NK-92 treated with Interleukin-12 subunit alpha and Interleukin-12 subunit beta, amount 100 ng/mL, for 24 hours (cell line): ENCODE data around the gene ALK.
"Not testable (repeated sequence)": the region's sequence is repeated elsewhere in the genome, so short reads cannot be mapped to it uniquely, and the experiment has no call there.

Experiments used
- DNase-seq: peaks from one replicate; lab custom pipeline; 2025; lab: John Stamatoyannopoulos, UW

Gene ALK

DNA sequence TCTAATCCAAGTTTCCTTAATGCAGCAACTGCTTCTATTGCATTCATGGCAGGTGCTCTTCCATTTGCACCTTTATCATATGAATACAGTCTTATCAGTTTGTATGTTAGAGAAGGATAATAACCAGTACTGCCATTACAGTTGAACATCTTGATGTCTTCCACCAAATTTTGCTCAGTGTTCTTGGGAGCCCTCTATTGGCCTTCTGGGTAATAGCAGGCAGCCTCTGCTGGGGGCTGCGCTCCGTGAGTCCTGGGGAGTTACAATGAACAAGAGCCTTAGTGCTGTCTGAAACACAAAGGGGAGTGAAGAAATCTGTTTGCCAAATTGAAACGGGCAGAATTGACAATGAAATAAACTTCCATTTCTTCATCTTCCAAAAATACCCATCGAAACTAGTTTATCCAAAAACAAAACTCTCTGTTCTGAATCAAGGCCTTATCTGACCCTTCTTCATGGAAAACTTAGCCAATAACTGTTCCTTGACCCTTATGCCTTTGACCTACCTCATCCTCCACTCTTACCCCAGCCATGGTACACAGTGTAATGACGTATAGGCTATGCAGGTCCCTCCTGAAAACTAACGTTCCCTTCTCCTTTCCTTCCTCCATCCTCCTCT, 79.9 kb downstream of the ALK start:
- DNase-seq: no peak

DNA sequence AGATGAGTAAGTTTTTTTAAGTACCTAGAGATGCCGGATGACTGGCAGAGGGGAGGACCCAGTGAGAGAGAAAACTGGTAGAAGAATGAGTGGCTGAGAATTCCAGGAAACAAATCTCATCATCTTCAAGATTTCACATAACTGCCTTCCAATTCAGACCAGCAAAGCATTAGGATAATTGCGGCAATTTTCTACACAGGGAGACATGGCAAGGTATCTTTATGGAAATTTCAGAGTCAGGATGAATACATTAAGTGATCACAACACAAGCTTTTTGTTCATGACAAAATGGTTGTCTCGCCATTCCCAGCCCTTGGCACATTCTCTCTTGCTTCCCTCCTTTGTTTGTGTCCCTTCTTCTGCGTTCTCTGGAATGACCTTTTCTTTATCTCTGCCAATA, 82.1 kb downstream of the ALK start:
- DNase-seq: no peak

DNA sequence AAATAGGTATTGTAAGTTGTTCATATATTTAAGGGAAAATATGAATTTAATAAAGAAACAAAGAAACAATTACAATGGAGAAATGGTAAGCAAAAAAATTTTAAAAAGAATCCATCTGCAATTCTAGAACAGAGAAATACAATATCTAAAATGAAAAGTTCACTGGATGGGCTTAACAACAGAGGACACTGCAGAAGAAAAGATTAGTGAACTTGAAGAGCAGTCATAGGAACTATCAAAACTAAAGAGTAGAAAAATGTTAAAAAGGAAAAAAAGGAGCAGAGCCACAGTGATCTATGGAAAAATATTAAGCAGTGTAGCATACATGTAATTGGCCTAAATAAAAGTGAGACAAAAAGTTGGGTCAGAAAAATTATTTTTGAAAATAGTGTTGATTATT, 83.5 kb downstream of the ALK start:
- DNase-seq: no peak

DNA sequence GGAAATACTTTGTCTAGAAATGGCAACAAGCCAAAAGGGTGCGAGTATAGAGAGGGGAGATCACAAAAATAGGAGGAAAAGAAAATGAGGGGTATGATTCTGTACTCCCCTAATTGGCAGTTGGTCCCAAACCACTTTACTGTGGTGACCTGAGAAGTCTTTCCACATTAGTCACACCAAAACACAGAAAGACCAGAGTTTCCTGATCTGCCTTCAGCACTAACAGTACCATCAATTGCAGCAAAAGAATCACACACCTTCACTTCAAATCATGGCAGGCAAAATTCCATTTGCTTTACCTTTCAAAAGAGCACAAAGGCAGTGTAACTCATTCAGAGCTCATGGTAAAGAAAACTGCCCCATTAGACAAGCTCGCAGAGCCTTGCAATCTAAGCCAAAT, 86.8 kb downstream of the ALK start:
- no peak for DNase-seq

DNA sequence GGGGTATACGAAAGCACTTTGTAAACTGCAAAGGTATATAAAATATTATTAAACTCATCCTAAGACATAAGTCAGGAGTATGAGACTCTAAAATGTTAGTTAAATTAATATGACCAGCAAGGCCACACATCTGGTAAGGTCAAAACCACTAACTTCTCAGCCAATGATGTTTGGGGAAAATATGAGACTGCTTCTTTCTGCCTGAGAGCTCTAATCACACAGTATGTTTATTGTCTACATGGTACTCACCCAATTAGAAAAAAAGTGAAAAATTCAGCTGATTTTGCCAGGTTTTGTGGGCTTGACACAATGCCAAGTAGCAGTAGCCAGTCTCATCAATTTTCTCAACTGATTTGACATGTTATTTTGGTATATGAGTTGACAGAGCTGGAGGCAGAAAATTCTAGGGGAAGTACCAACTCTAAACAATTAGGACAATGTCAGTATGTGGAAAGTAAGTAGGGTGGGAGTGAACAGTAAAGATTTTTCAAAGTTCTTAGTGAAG, 87.3 kb downstream of the ALK start:
- no peak for DNase-seq

DNA sequence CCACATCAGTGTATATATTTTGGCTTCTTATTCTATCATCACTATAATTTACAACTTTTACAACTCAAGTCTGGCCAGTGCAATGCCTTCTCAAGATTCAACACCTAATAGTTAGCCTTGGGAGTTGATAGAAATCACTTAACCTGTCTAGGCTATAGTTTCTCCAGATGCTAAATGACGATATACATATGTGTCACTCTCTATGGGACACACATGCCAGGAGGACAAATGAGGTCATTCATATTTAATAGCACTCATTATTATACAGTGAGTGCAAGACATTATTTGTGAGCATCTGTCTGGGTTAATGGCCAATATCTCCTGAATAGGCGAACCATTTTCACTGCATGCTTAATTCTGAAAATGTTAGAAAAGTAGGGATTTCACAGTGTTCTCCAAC, 89.8 kb downstream of the ALK start:
- no peak for DNase-seq

DNA sequence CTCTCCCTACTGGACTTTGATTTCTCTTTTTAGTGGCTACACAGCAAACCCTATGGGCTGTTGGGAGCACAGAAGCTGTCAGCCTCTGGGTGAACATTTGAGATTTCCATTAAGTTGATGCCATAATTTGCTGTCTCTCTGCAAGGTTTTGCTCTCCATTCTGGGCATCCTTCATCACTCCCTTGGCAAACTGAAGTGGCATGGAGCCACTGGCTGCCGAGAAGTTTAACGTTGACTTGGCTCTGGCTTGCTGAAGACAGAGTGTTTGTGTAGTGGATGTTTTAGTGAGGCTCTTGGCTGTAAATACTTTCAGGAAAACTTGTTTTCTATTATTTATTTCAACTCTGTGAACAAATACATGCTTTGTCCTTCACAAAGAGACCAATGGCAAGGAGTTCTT, 91.5 kb downstream of the ALK start:
- DNase-seq: no peak

DNA sequence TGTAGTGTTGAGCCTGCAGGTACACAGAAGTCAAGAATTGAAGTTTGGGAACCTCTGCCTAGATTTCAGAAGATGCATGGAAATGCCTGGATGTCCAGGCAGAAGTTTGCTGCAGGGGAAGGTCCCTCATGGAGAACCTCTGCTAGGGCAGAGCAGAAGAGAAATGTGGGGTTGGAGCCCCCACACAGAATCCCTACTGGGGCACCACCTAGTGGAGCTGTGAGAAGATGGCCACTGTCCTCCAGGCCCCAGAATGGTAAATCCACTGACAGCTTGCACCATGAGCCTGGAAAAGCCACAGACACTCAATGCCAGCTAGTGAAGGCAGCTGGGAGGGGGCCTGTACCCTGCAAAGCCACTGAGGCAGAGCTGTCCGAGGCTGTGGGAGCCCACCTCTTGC, 97.2 kb downstream of the ALK start:
- not testable (repeated sequence) for DNase-seq

DNA sequence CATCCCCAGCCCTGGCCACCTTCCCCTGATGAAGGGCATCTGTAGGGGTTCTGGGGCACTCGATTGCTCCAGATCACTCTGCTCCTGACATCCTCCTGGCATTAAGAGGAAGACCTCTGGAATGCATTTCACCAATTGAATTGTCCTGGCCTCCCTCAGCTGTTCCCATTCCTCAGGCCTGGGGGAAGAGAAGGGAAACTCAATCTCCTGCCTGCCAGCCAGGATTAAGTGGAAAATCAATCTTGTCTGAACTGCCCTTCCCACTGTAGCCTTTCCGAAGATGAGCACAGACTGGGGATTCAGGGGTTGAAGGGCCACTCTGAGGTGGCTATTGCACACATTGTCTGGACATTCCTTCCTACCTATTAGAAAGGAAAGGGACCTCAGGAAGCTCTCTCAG, 99.8 kb downstream of the ALK start:
- no peak for DNase-seq

DNA sequence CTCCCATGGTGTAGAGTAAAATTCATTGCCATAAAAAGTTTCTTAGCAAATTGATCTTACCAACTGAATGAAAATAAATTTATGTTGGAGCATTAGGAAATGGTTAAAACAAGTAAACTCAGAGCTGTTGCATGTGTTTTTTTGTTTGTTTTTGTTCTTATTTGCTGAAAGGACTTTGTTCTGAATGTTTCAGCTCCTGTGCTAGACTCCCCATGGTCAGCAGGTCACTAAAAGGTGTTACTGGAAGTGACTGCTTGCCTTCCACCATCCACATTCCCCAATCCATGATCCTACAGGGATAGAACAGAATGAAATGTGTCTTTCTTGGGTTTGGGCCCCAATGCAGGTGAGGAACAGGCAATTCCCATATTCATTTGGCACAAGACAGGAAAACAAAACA, 101.8 kb downstream of the ALK start:
- no peak for DNase-seq

DNA sequence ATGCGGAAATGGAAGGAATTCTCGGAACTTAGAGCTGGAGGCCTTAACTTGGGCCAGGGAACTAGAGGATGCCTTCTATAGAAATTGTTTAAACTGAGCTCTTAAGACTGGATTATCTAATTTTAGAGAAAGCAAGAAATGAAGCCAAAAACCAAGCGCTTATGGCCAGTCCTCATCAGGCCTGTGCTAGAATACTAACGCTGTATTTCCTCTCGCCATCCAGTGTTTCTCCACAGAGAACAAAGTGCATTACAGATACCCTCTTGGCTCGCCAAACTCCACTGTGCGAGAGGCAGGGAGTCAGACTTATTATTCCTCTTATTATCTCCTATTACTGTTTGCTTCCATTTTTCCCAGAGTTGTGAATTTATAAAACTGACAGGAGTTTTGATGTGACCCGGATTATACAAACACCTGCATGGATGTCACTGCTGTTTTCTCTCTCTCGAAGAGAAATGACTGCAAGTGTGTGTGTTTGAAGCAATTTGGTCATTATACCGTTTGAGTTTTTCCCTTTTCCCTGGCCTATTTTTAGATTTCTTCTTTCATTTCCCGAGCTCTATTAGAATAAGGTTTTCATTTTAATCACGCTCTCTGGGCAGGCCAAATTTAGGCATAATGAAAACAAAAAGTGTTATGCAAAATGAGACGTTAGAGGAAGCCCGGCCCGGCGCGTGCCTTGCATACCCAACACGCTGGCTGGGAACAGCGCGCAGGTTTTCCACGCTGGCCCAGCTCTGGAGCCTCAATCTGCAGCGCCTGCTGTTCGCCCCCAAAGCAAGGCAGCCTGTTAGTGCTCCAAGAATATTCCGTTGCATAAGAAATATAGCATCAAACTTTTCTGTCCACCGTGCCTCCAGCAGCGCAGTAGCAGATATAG, 103.3 kb downstream of the ALK start:
- no peak for DNase-seq

DNA sequence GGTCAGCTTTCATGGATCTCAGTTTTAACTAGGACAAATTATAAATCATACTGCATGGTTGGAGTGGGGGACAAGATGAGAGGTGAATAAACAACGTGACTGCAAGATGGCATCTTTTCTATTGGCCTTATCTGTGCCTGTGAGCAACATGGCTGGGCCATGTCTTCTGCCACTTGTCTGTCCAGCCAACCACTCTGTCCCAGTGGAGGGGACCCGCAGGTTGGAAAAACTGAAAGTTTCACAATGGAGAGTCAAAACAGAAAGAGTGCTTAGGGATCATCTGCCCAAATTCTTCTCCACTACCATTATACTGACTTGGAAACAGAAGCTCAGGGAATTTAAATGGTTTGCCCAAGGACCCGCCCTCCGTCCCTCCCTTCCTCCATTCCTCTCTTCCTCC, 104.1 kb downstream of the ALK start:
- no peak for DNase-seq

DNA sequence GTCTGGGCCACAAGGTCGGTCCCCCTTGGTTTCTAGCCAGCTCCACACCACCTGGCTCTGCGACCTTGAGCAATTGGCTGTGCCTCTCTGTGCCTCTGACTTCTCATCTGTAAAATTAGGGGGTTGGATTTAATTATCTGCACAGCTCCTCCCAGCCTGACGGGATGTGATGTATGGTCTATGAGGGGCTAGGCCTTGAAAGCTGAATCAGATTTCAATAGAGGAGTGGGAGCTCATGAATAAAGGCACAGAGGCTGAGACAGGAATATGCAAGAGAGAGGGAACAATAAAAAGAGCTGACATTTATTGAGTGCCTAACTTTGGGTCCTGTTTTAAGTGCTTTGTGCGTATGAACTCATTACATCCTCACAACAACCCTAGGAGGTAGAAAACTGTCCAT, 104.7 kb downstream of the ALK start:
- no peak for DNase-seq

DNA sequence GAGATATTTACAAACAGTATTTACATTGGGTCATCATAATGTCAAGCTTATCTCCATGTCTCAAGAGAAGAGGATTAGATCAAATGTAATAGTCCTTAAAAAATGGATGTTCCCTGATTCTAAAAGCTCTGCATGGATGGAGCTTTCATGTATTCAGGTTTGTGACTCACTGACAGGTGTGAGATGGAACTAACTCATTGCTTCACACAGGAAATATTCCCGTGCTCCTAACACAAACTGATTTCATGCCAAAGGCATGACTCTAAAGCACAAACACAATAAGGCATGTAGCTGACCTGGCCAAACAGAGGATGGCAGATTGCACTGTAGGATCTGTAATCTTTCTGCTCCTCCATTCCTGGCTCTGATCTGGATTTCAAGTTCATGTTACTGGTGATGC, 110.0 kb downstream of the ALK start:
- no peak for DNase-seq

DNA sequence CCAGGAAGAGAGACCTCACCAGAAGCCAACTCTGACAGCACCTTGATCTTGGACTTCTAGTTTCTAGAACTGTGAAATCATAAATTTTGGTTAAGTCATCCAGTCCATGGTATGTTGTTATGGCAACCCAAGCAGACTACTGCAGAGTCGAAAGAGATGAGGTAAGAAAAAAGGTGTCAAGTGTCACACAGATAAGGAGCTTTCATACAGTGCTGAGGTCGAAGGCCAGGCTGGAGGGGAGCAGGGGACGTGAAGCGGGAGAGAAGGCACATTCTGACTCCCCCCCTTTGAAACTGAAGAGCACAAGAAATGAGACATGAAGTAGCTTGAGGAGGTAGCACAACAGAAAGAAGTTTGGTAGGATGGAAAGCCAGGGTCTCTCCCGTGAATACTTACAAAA, 110.4 kb downstream of the ALK start:
- no peak for DNase-seq

DNA sequence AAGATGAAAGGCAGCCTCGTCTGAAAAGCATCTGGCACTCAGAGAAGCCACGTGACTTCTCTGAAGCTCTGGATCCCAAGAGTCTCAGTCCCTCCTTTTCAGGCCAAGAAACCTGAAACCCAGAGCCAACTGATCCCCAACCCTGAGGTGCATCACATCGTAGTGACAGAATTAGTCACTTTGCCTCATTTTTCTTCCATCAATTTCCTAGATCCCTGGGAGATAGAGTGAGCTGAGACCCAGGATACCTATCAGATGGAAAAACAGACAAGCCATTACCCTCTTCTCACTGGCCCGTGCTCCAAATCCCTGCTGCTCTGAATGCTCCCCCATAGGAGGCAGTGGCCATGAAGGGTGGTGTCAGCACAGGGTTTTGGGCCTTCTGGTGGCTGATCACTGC, 113.1 kb downstream of the ALK start:
- no peak for DNase-seq

DNA sequence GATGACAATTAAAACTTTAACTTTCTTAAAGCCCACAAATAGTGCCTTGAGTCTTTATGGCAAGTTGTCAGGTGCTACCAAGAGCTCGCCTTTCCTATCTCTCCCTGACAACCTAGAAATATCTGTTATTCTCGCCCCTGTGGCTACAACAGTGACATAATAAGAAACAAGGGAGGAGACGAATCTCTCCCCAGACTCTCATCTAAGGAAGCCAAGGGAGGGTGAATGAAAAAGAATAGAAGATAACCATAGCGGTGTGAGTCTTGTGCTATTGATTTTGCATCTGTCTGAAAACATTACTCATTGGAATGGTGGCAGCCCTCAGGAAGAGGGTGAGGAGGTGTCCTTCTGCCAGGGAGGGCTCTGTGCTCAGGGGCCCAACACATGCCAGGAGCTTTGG, 114.3 kb downstream of the ALK start:
- DNase-seq: no peak

DNA sequence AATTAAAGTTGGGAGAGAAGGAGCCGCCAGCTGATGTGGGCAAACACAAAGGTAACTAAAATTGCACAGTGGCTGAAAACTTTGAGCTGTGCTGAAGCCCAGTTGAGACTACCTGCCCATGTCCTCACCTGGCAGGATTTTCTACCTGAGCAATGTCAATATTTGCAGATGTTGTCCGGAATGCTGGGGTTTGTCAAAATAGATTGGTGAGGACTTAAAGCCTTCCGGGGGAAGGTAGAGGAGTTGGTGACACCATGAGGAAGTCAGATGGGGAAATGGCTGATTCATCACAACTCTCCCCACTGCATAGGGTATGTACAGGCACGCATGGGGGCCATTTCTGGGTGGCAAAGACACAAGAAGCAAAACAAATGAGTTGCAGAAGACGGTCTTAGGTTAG, 114.9 kb downstream of the ALK start:
- DNase-seq: no peak

DNA sequence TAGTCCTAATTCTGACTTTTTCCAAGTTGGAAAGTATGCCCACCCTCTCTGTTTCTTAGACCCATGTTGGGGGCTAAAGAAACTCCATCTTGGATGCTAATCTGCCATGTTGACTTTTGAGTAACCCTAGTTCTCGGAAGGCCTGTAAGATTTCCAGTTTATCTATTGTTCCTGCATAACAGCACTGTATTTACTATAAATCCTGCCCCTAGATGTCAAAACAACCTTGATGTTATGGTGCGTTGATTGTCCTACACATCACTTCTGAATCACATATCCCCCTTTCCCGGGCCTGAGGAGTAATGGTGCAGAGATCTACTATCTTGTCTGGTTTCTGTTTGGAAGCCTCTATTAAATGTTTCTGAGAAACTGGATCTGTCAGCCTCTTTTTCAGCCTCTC, 116.7 kb downstream of the ALK start:
- DNase-seq: no peak

DNA sequence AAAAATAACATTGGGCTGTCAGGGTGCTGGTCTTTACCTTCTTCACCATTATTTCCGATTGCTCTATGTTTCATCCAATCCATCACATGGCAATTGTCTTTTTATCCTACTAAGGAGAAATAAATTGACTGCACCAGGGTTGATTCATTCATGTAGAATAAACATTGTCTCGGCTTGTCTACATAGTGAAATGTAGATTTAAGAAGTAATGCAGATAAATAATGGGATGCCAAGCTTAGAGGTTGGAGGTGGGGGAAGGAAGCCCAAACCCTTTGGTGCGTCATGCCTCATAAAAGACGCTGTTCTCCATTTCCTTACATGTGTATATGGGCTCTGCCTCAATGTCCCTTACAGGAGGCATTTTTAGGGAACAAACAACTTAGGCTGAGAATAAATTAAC, 117.8 kb downstream of the ALK start:
- no peak for DNase-seq

DNA sequence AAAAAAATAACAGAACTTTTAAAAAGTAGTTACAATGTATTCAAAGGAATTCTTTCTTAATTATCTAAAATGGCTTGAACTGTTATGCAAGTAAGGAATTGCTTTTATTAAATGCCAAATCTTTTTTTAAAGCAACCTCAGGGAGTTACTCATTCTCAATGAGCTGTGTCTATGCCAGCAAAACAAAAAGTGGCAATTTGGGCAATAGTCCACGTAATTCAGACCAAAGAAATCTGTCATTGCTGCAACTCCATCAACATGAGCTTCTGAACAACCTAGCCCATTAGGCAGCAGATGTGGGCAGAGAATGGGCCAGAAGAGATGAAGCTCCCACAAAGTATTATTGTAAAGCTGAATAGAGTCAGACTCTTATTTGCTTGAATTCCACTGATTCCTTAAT, 118.4 kb downstream of the ALK start:
- no peak for DNase-seq

DNA sequence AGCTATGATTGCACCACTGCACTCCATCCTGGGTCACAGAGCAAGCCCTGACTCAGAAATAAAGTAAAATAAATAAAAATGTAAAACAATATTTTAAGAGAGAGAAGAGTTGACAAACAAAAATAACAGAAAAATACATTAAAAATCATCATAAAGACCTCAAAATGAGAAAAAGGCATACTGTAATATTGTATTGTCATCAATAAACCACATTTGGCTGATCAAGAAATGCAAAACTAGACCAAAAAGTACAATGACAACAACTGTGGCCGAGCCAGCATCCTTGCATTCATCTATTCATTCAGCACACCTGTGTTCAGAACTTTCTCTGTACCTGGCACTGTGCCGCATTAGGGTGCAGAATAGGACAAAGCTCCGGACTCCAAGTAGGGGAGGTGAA, 121.8 kb downstream of the ALK start:
- DNase-seq: no peak

DNA sequence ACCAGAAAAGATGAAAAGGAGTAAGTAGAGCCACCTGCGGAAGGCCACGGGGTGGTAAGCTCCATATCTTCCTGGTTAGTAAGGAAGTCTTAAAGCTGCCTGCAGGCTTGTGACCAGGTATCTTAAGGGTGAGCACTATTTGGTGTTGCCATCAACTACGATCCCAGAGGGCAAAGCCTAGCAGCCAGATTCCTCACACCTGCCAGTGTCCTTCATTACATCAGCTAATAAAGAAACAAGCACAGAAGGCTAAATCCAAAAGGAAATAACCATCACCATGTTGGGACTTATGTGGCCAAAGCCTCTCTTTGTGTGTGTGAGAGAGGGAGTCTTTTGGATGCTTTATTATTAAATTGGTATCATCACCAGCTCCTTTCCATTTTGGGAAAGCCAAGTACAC, 123.5 kb downstream of the ALK start:
- no peak for DNase-seq

DNA sequence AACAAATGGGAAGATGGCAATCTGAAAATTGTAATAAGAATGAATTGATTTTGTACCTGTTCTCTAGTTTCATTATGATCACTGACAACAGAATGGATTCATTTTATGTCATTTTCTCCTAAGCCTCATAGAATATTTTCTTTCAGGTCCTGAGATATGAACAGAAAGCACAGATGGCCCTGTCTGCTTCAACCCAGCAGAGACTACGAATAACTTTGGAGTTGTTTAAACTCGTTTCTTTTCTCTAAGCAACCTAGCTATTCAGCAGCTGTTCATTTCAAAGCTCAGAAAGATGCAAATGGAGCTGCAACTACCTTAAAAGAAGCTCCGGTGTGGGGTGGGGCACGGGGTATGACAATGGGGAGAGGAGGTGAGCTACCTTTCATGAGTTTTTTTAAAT, 124.9 kb downstream of the ALK start:
- DNase-seq: no peak
